Epithelial cell of umbilical artery (primary cell): ENCODE results near the gene DYNLRB2. TPM values are rescaled to one million over a fixed set of nuclear protein-coding genes. Genes with fewer than 3 reads are reported as not detected.

Experiments
- total RNA-seq: library from RNA; depleted of rRNA; stranded (reverse); fragments of >200 nt; gene quantifications from 2 replicates; pipeline ENCODE4 v1.2.3, GENCODE V29; 2014

DYNLRB2 gene
- total RNA-seq: not detected in 2 replicates

GRCh38 chr16:80540516-80541305 is at the start of gene DYNLRB2:
TSS of gene DYNLRB2 (plus strand) at chr16:80540993. CDS start at chr16:80541077, 84 bp downstream.

